B cell (primary cell): ENCODE data around the gene DYDC2. TPM values are rescaled to one million over a fixed set of nuclear protein-coding genes. Genes with fewer than 3 reads are reported as not detected.

Experiments used
- ATAC-seq: fragments of 200-7000 bp; cut with Tn5 transposase; one replicate; pipeline ENCODE4 v1.10.0; 2021; ENCODE audit warnings: low read depth, mild to moderate bottlenecking, moderate number of reproducible peaks, moderate library complexity
- CTCF ChIA-PET: fragments of 350-600 bp; sonication (Branson Sonifier 250); formaldehyde crosslinking; loops from one replicate; lab custom pipeline; 2021; ENCODE audit warnings: antibody characterized with exemption, inconsistent platforms; lab: Charles Lee
- POLR2A ChIA-PET: fragments of 350-600 bp; sonication (Branson Sonifier 250); formaldehyde crosslinking; loops from one replicate; lab custom pipeline; 2021; ENCODE audit warnings: antibody characterized with exemption; lab: Charles Lee
- DNase-seq: peaks from one replicate; pipeline ENCODE4 v3.0.0; 2013
- H2AFZ ChIP-seq: 2 replicates; pipeline ENCODE4 v1.6.1; 2012; ENCODE audit warnings: mild to moderate bottlenecking, low read depth, low read length; ENCODE audit not compliant: insufficient read depth, poor library complexity, severe bottlenecking
- H3K27ac ChIP-seq, 2 donors: 1 replicate in 1 of 2; 2 replicates in 1 of 2; pipeline ENCODE4 v1.5.1; 2012 to 2013; ENCODE audit warnings: low read length in 2 of 2, mild to moderate bottlenecking in 2 of 2, moderate library complexity in 1 of 2
- H3K27me3 ChIP-seq, 4 experiments: fragments of 200-600 bp in 1 of 4; sonication (generic) in 1 of 4; replicated peaks in 1 of 4; 1 replicate in 2 of 4; 2 replicates in 2 of 4; pipeline versions ENCODE4 v1.6.1 to v1.7.0; 2013 to 2016; ENCODE audit warnings: low read length in 3 of 4, mild to moderate bottlenecking in 2 of 4, mixed read lengths in 1 of 4, moderate library complexity in 1 of 4; ENCODE audit not compliant: insufficient read depth in 4 of 4, control insufficient read depth in 3 of 4; ENCODE audit errors: control extremely low read depth in 1 of 4
- H3K36me3 ChIP-seq, 2 experiments: replicated peaks in 1 of 2; 1 replicate in 1 of 2; 2 replicates in 1 of 2; pipeline versions ENCODE4 v1.6.1 to v1.7.1; 2013; ENCODE audit warnings: low read length in 1 of 2; ENCODE audit not compliant: insufficient read depth in 2 of 2, control insufficient read depth in 1 of 2; ENCODE audit errors: control extremely low read depth in 1 of 2, extremely low read depth in 1 of 2
- H3K4me1 ChIP-seq, 2 donors: fragments of 200-600 bp in 1 of 2; sonication (generic) in 1 of 2; 1 replicate in 1 of 2; 2 replicates in 1 of 2; pipeline versions ENCODE4 v1.5.1 to v1.6.1; 2013 to 2017; ENCODE audit warnings: low read length in 2 of 2; ENCODE audit not compliant: control insufficient read depth in 2 of 2, insufficient read depth in 2 of 2
- H3K4me2 ChIP-seq: replicated peaks from 2 replicates; pipeline ENCODE3; 2012; ENCODE audit warnings: mild to moderate bottlenecking, low read depth, low read length; ENCODE audit not compliant: poor library complexity, severe bottlenecking
- H3K4me3 ChIP-seq, 5 experiments: fragments of 200-600 bp in 1 of 5; sonication (generic) in 1 of 5; 1 replicate in 3 of 5; 2 replicates in 2 of 5; pipeline versions ENCODE4 v1.5.1 to v1.7.0; 2011 to 2016; ENCODE audit warnings: low read length in 4 of 5, mild to moderate bottlenecking in 4 of 5, low read depth in 2 of 5, control low read depth in 1 of 5, moderate library complexity in 1 of 5; ENCODE audit not compliant: insufficient read depth in 1 of 5; ENCODE audit errors: control extremely low read depth in 1 of 5, extremely low read depth in 1 of 5
- H3K79me2 ChIP-seq: fragments of 200-600 bp; sonication (generic); one replicate; pipeline ENCODE4 v1.6.0; 2016; ENCODE audit warnings: low read length; ENCODE audit not compliant: control insufficient read depth, insufficient read depth
- H3K9ac ChIP-seq: fragments of 200-600 bp; sonication (generic); 2 replicates; pipeline ENCODE4 v1.6.1; 2017; ENCODE audit warnings: mild to moderate bottlenecking, low read length, moderate library complexity
- H3K9me3 ChIP-seq, 3 donors: one replicate each; pipeline versions ENCODE4 v1.6.1 to v1.7.1; 2013; ENCODE audit warnings: low read length in 2 of 3; ENCODE audit not compliant: control insufficient read depth in 2 of 3, insufficient read depth in 1 of 3; ENCODE audit errors: control extremely low read depth in 1 of 3
- H4K20me1 ChIP-seq: 2 replicates; pipeline ENCODE4 v1.6.0; 2012; ENCODE audit warnings: mild to moderate bottlenecking, low read length; ENCODE audit not compliant: insufficient read depth, control insufficient read depth, poor library complexity, severe bottlenecking
- H3K27ac Mint-ChIP-seq: one replicate; pipeline ENCODE4 v1.8.0; 2021; ENCODE audit warnings: mixed read lengths
- H3K27me3 Mint-ChIP-seq: one replicate; pipeline ENCODE4 v1.8.0; 2021; ENCODE audit warnings: mixed read lengths
- H3K4me1 Mint-ChIP-seq: one replicate; pipeline ENCODE4 v1.8.0; 2021; ENCODE audit warnings: mixed read lengths
- H3K4me3 Mint-ChIP-seq: one replicate; pipeline ENCODE4 v1.8.0; 2021; ENCODE audit warnings: mixed read lengths
- H3K9me3 Mint-ChIP-seq: one replicate; pipeline ENCODE4 v1.8.0; 2022; ENCODE audit warnings: mixed read lengths; ENCODE audit not compliant: insufficient read depth
- EZH2 ChIP-seq: IDR thresholded peaks from 2 replicates; pipeline ENCODE4 v1.6.1; 2012; ENCODE audit warnings: borderline replicate concordance, low read depth, mild to moderate bottlenecking, moderate library complexity, low read length; ENCODE audit not compliant: insufficient read depth, poor library complexity, severe bottlenecking
- WGBS: methylation state at CpG from one replicate; pipeline ENCODE4 v1.1.5; 2013; ENCODE audit warnings: missing lambda C conversion rate; ENCODE audit not compliant: insufficient coverage; 5-methylcytosine and 5-hydroxymethylcytosine counted together
- intact Hi-C: fragments of 100-400 bp; cut with micrococcal nuclease; formaldehyde crosslinking; loops from one replicate; pipeline ENCODE4 v1.10.0; 2022
- polyA plus RNA-seq: library from polyadenylated mRNA; depleted of rRNA; stranded (reverse); fragments of >200 nt; gene quantifications from 2 replicates; pipeline ENCODE4 v1.2.3, GENCODE V29; 2012
- total RNA-seq, 2 donors: library from RNA; stranded (reverse); fragments of 120-200 nt in 1 of 2; gene quantifications; 1 replicate in 1 of 2; 2 replicates in 1 of 2; pipeline versions ENCODE4 v1.2.3 to v1.2.4, GENCODE V29; 2013 to 2022
- TF ChIP-seq, protein P1 (sequence below): fragments of 200-600 bp; IDR thresholded peaks from one replicate; pipeline ENCODE4 v1.8.0; 2022; ENCODE audit warnings: antibody characterized with exemption, mild to moderate bottlenecking

DYDC2 gene
- total and polyA plus RNA-seq, 2 donors (not counting 1 experiment from before 2014, with no cell fraction given): not detected

DNA sequence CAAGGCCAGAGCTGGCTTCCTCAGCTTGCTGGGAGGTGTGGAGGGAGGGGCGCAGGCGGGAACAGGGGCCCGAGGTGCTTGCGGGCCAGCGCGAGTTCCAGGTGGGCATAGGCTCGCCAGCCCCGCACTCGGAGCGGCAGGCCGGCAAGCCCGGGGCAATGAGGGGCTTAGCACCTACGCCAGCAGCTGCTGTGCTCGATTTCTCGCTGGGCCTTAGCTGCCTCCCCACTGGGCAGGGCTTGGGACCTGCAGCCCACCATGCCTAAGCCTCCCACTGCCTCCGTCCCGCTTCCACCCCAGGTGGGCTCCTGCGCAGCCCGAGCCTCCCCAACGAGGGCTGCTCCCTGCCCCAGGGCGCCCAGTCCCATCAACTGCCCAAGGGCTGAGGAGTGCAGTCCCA is 41.2 kb upstream of the DYDC2 start:
- no peak for ATAC-seq
- Histone ChIP-seq H2AFZ (no peak overlapping the region), H3K4me2 (no peak overlapping the region), H4K20me1 (no peaks in the 10 kb centered on the region), H3K9me3 (peaks cover 0 to 7% (median 1%) of the 10 kb centered on the region in 3 donors), H3K27ac (no peak overlapping the region), H3K79me2 (no peaks in the 10 kb centered on the region), H3K36me3 (no peaks in the 10 kb centered on the region), H3K27me3 (peaks cover 0 to 2% (median 0%) of the 10 kb centered on the region in 4 experiments), H3K4me3 (no peak overlapping the region), H3K4me1 (no peaks in the 10 kb centered on the region), H3K9ac (no peak overlapping the region)
- no peaks in the 10 kb centered on the region for H3K9me3 Mint-ChIP-seq
- intact Hi-C loops: no loop called here
- ChIA-PET CTCF (no interaction called here), POLR2A (no interaction called here)
- no peak overlapping the region for H3K4me3 Mint-ChIP-seq
- WGBS: 95% methylated on average over 21 of the region's 21 CpGs
- TF ChIP-seq, protein P1, sequence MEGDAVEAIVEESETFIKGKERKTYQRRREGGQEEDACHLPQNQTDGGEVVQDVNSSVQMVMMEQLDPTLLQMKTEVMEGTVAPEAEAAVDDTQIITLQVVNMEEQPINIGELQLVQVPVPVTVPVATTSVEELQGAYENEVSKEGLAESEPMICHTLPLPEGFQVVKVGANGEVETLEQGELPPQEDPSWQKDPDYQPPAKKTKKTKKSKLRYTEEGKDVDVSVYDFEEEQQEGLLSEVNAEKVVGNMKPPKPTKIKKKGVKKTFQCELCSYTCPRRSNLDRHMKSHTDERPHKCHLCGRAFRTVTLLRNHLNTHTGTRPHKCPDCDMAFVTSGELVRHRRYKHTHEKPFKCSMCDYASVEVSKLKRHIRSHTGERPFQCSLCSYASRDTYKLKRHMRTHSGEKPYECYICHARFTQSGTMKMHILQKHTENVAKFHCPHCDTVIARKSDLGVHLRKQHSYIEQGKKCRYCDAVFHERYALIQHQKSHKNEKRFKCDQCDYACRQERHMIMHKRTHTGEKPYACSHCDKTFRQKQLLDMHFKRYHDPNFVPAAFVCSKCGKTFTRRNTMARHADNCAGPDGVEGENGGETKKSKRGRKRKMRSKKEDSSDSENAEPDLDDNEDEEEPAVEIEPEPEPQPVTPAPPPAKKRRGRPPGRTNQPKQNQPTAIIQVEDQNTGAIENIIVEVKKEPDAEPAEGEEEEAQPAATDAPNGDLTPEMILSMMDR: no peak
- TF ChIP-seq EZH2: no peak
- DNase-seq: no peak
- H3K27me3 Mint-ChIP-seq: peaks cover 3% of the 10 kb centered on the region
- peaks cover 1% of the 10 kb centered on the region for H3K4me1 Mint-ChIP-seq
- no peak overlapping the region for H3K27ac Mint-ChIP-seq

DNA sequence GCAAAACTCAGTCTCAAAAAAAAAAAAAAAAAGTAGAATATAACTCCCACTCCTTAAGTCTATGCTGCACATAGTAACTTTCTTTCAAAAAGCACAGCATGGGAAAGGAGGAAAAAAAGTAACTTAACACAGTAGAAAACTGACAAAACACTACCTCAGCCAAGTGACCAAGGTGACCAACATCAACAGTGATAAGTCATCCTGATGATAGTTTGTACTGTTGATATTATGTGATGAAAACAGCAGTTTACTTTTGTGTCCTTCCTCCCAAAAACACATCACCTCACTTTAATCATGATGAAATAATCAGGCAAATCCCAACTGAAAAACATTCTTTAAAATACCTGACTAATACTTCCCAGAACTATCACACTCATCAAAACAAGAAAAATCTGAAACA is 37.8 kb upstream of the DYDC2 start:
- Histone ChIP-seq H2AFZ (no peak overlapping the region), H3K27ac (no peak overlapping the region), H3K79me2 (no peaks in the 10 kb centered on the region), H4K20me1 (no peaks in the 10 kb centered on the region), H3K4me1 (no peaks in the 10 kb centered on the region), H3K4me2 (no peak overlapping the region), H3K9ac (no peak overlapping the region), H3K27me3 (peaks cover 0 to 2% (median 0%) of the 10 kb centered on the region in 4 experiments), H3K36me3 (no peaks in the 10 kb centered on the region), H3K4me3 (no peak overlapping the region), H3K9me3 (peaks cover 0 to 7% (median 0%) of the 10 kb centered on the region in 3 donors)
- intact Hi-C loops: no loop called here
- Mint-ChIP-seq H3K4me3 (no peak overlapping the region), H3K4me1 (no peaks in the 10 kb centered on the region), H3K27ac (no peak overlapping the region), H3K27me3 (peaks cover 5% of the 10 kb centered on the region), H3K9me3 (no peaks in the 10 kb centered on the region)
- no peak for ATAC-seq
- no peak for DNase-seq
- CTCF ChIA-PET: no interaction called here
- TF ChIP-seq EZH2: no peak
- TF ChIP-seq, protein P1: no peak
- POLR2A ChIA-PET: no interaction called here
